ENCODE data around the gene SHTN1. TPM values are rescaled to one million over a fixed set of nuclear protein-coding genes. Genes with fewer than 3 reads are reported as not detected.

SHTN1 gene
- total RNA-seq, 2 donors from 2014 or later = 13.9 to 18.2 TPM

Other genes starting within 250 kb of the SHTN1 start
- gene ENO4, start 155.7 kb downstream of the SHTN1 start, total RNA-seq = under 1 TPM in 1 of 2 donors, not detected in 1; 0.54 TPM
- gene VAX1, start 133.1 kb upstream of the SHTN1 start, total RNA-seq = not detected
- gene KCNK18, start 192.3 kb upstream of the SHTN1 start, total RNA-seq = not detected
- gene SLC18A2, start 235.9 kb upstream of the SHTN1 start, total RNA-seq = 1 to 10 TPM in 1 of 2 donors, under 1 TPM in 1; 0.35 to 1.8 TPM